Measurements from ENCODE around the gene HEATR5A.
"Not testable (repeated sequence)": the region's sequence is repeated elsewhere in the genome, so short reads cannot be mapped to it uniquely, and the experiment has no call there.

Gene HEATR5A

GRCh38 chr14:31439561-31439960, 19.2 kb upstream of the HEATR5A start:
- H3K27me3 Mint-ChIP-seq, result no peaks in the 10 kb centered on the region
- no peaks in the 10 kb centered on the region for H3K9me3 Mint-ChIP-seq
- H3K4me1 Mint-ChIP-seq, result peaks cover 2% of the 10 kb centered on the region
- H3K27ac Mint-ChIP-seq, result no peak overlapping the region
- no peak overlapping the region for H3K4me3 Mint-ChIP-seq
- H3K36me3 Mint-ChIP-seq (ENCODE audit: low read depth), result peaks cover 19% of the 10 kb centered on the region
- ATAC-seq (no peak), DNase-seq (no peak)

- peaks cover 22% of the 10 kb centered on the region for H3K36me3 Mint-ChIP-seq (ENCODE audit: low read depth)
- not testable (repeated sequence) for H3K27ac Mint-ChIP-seq, H3K27me3 Mint-ChIP-seq, DNase-seq, H3K4me3 Mint-ChIP-seq, H3K4me1 Mint-ChIP-seq, ATAC-seq, H3K9me3 Mint-ChIP-seq
Measured at GRCh38 chr14:31437045-31437691, 16.8 kb upstream of the HEATR5A start.

- no peaks in the 10 kb centered on the region for H3K27me3 Mint-ChIP-seq
- DNase-seq (no peak), ATAC-seq (no peak)
- peaks cover 26% of the 10 kb centered on the region for H3K36me3 Mint-ChIP-seq (ENCODE audit: low read depth)
- H3K4me3 Mint-ChIP-seq, result no peak overlapping the region
- H3K4me1 Mint-ChIP-seq, result peaks cover 7% of the 10 kb centered on the region
- peaks cover 8% of the 10 kb centered on the region for H3K9me3 Mint-ChIP-seq
- H3K27ac Mint-ChIP-seq, result no peak overlapping the region
Measured at GRCh38 chr14:31435276-31435675, 14.9 kb upstream of the HEATR5A start.

GRCh38 chr14:31430634-31431264, 10.4 kb upstream of the HEATR5A start:
- Mint-ChIP-seq H3K27ac (peak overlapping the region; percentile 15), H3K4me3 (no peak overlapping the region), H3K4me1 (peaks cover 21% of the 10 kb centered on the region), H3K9me3 (peaks cover 8% of the 10 kb centered on the region), H3K27me3 (no peaks in the 10 kb centered on the region), H3K36me3 (ENCODE audit: low read depth) (peaks cover 8% of the 10 kb centered on the region)
- ATAC-seq (no peak), DNase-seq (no peak)

- H3K27ac Mint-ChIP-seq, result peak overlapping the region; percentile 85
Measured at GRCh38 chr14:31429791-31430190, 9.4 kb upstream of the HEATR5A start.

GRCh38 chr14:31428011-31428410, 7.7 kb upstream of the HEATR5A start:
- ATAC-seq, result no peak
- peaks cover 8% of the 10 kb centered on the region for H3K36me3 Mint-ChIP-seq (ENCODE audit: low read depth)
- no peak overlapping the region for H3K4me3 Mint-ChIP-seq
- no peak for DNase-seq
- H3K27ac Mint-ChIP-seq, result no peak overlapping the region
- H3K27me3 Mint-ChIP-seq, result no peaks in the 10 kb centered on the region
- peaks cover 8% of the 10 kb centered on the region for H3K9me3 Mint-ChIP-seq
- peaks cover 19% of the 10 kb centered on the region for H3K4me1 Mint-ChIP-seq

More at GRCh38 chr14:31429791-31430190, 9.4 kb upstream of the HEATR5A start:
- Mint-ChIP-seq H3K4me1 (peaks cover 19% of the 10 kb centered on the region), H3K36me3 (ENCODE audit: low read depth) (peaks cover 8% of the 10 kb centered on the region), H3K9me3 (peaks cover 8% of the 10 kb centered on the region), H3K4me3 (no peak overlapping the region), H3K27me3 (no peaks in the 10 kb centered on the region)
- DNase-seq (no peak), ATAC-seq (peak; percentile 88)

- DNase-seq, result no peak
- Mint-ChIP-seq H3K9me3 (no peaks in the 10 kb centered on the region), H3K27me3 (no peaks in the 10 kb centered on the region)
Measured at GRCh38 chr14:31426663-31427062, 6.3 kb upstream of the HEATR5A start.

GRCh38 chr14:31425905-31426304, 5.6 kb upstream of the HEATR5A start:
- no peak overlapping the region for H3K27ac Mint-ChIP-seq
- no peak overlapping the region for H3K4me3 Mint-ChIP-seq
- no peaks in the 10 kb centered on the region for H3K36me3 Mint-ChIP-seq (ENCODE audit: low read depth)
- H3K9me3 Mint-ChIP-seq, result no peaks in the 10 kb centered on the region
- no peaks in the 10 kb centered on the region for H3K27me3 Mint-ChIP-seq
- ATAC-seq (no peak), DNase-seq (no peak)
- peaks cover 25% of the 10 kb centered on the region for H3K4me1 Mint-ChIP-seq

More at GRCh38 chr14:31426663-31427062, 6.3 kb upstream of the HEATR5A start:
- Mint-ChIP-seq H3K4me3 (no peak overlapping the region), H3K4me1 (peaks cover 19% of the 10 kb centered on the region), H3K36me3 (ENCODE audit: low read depth) (no peaks in the 10 kb centered on the region), H3K27ac (no peak overlapping the region)
- ATAC-seq, result no peak

GRCh38 chr14:31421200-31421599, 850 bp upstream of the HEATR5A start:
- peaks cover 22% of the 10 kb centered on the region for H3K4me1 Mint-ChIP-seq
- H3K9me3 Mint-ChIP-seq, result no peaks in the 10 kb centered on the region
- DNase-seq (no peak), ATAC-seq (no peak)
- H3K27ac Mint-ChIP-seq, result peak overlapping the region; percentile 94
- no peaks in the 10 kb centered on the region for H3K27me3 Mint-ChIP-seq
- H3K4me3 Mint-ChIP-seq, result peak overlapping the region; percentile 93
- peaks cover 2% of the 10 kb centered on the region for H3K36me3 Mint-ChIP-seq (ENCODE audit: low read depth)

GRCh38 chr14:31419967-31420318, 407 bp downstream of the HEATR5A start:
- H3K27ac Mint-ChIP-seq, result peak overlapping the region; percentile 94
- peaks cover 2% of the 10 kb centered on the region for H3K36me3 Mint-ChIP-seq (ENCODE audit: low read depth)
- DNase-seq (peak; percentile 24), ATAC-seq (peak; percentile 1)
- no peaks in the 10 kb centered on the region for H3K9me3 Mint-ChIP-seq
- H3K27me3 Mint-ChIP-seq, result no peaks in the 10 kb centered on the region
- H3K4me1 Mint-ChIP-seq, result peaks cover 22% of the 10 kb centered on the region
- H3K4me3 Mint-ChIP-seq, result peak overlapping the region; percentile 93

GRCh38 chr14:31419179-31419966, 977 bp downstream of the HEATR5A start:
- no peak for DNase-seq
- no peak overlapping the region for H3K27ac Mint-ChIP-seq
- H3K4me1 Mint-ChIP-seq, result peaks cover 25% of the 10 kb centered on the region
- no peak for ATAC-seq
- no peaks in the 10 kb centered on the region for H3K9me3 Mint-ChIP-seq
- H3K4me3 Mint-ChIP-seq, result peak overlapping the region; percentile 93
- H3K27me3 Mint-ChIP-seq, result no peaks in the 10 kb centered on the region
- peaks cover 2% of the 10 kb centered on the region for H3K36me3 Mint-ChIP-seq (ENCODE audit: low read depth)

- ATAC-seq, result no peak
- Mint-ChIP-seq H3K36me3 (ENCODE audit: low read depth) (peaks cover 2% of the 10 kb centered on the region), H3K4me3 (no peak overlapping the region), H3K27me3 (no peaks in the 10 kb centered on the region), H3K27ac (no peak overlapping the region), H3K4me1 (peaks cover 28% of the 10 kb centered on the region), H3K9me3 (no peaks in the 10 kb centered on the region)
- DNase-seq, result no peak
Measured at GRCh38 chr14:31418440-31418839, 1.9 kb downstream of the HEATR5A start.

- no peak overlapping the region for H3K27ac Mint-ChIP-seq
- ATAC-seq, result no peak
- H3K9me3 Mint-ChIP-seq, result no peaks in the 10 kb centered on the region
- H3K4me1 Mint-ChIP-seq, result peaks cover 23% of the 10 kb centered on the region
- no peak for DNase-seq
- peaks cover 2% of the 10 kb centered on the region for H3K36me3 Mint-ChIP-seq (ENCODE audit: low read depth)
- H3K4me3 Mint-ChIP-seq, result no peak overlapping the region
- no peaks in the 10 kb centered on the region for H3K27me3 Mint-ChIP-seq
Measured at GRCh38 chr14:31414190-31414833, 6.0 kb downstream of the HEATR5A start.

GRCh38 chr14:31411218-31411727, 9.1 kb downstream of the HEATR5A start:
- no peak overlapping the region for H3K27ac Mint-ChIP-seq
- DNase-seq, result no peak
- no peaks in the 10 kb centered on the region for H3K9me3 Mint-ChIP-seq
- no peak overlapping the region for H3K4me3 Mint-ChIP-seq
- H3K27me3 Mint-ChIP-seq, result no peaks in the 10 kb centered on the region
- no peak for ATAC-seq
- peaks cover 19% of the 10 kb centered on the region for H3K4me1 Mint-ChIP-seq
- peaks cover 2% of the 10 kb centered on the region for H3K36me3 Mint-ChIP-seq (ENCODE audit: low read depth)
